ENCODE results near the gene THADA.

Gene THADA

GRCh38 chr2:43274721-43275120 is 321.1 kb downstream of the THADA start:
- POLR2A ChIA-PET = no interaction called here
- TF ChIP-seq ZNF488 (tag by site-specific recombination; IDR thresholded peaks at IDR 0.05) (no peak), ZNF311 (tag by site-specific recombination; IDR thresholded peaks at IDR 0.05; ENCODE audit: borderline replicate concordance) (no peak), ZNF658 (tag by site-specific recombination; IDR thresholded peaks at IDR 0.05) (no peak), ZNF639 (tag by site-specific recombination; IDR thresholded peaks at IDR 0.05) (no peak), ZNF529 (tag by site-specific recombination; IDR thresholded peaks at IDR 0.05; ENCODE audit: insufficient replicate concordance) (no peak), ZNF830 (tag by site-specific recombination; IDR thresholded peaks at IDR 0.05; ENCODE audit: low read depth) (no peak), ZNF670 (tag by site-specific recombination; IDR thresholded peaks at IDR 0.05; ENCODE audit: low read depth) (no peak)
- CTCF ChIA-PET = no interaction called here
- Histone ChIP-seq H3K9me3 (ENCODE audit: control insufficient read depth, insufficient read depth, low read depth, low read length) (no peaks in the 10 kb centered on the region), H3K4me3 (ENCODE audit: low read depth, low read length) (no peak overlapping the region), H3K4me1 (ENCODE audit: control insufficient read depth, insufficient read depth, low read length) (no peaks in the 10 kb centered on the region), H3K27ac (ENCODE audit: extremely low read depth, low read depth, low read length) (no peak overlapping the region), H3K36me3 (ENCODE audit: control insufficient read depth in 2 of 2, insufficient read depth in 1 of 2, low read length in 2 of 2) (peaks cover 0 to 4% of the 10 kb centered on the region in 2 experiments; a peak in 2 of 3 replicates)

GRCh38 chr2:43274055-43274454 is 321.8 kb downstream of the THADA start:
- CTCF ChIA-PET = interaction anchor here (0.6 kb wide), 1 partner anchor 472 kb away, joined by 3 read pairs; no protein-coding TSS in a partner anchor
- Histone ChIP-seq H3K4me3 (ENCODE audit: low read depth, low read length) (no peak overlapping the region), H3K4me1 (ENCODE audit: control insufficient read depth, insufficient read depth, low read length) (no peaks in the 10 kb centered on the region), H3K9me3 (ENCODE audit: control insufficient read depth, insufficient read depth, low read depth, low read length) (no peaks in the 10 kb centered on the region), H3K36me3 (ENCODE audit: control insufficient read depth in 2 of 2, insufficient read depth in 1 of 2, low read length in 2 of 2) (no peaks in the 10 kb centered on the region; a peak in 1 of 3 replicates), H3K27ac (ENCODE audit: extremely low read depth, low read depth, low read length) (no peak overlapping the region)
- POLR2A ChIA-PET = no interaction called here
- no peak for TF ChIP-seq ZNF660 (tag by site-specific recombination; IDR thresholded peaks at IDR 0.05)
- TF ChIP-seq ZNF394 (tag by site-specific recombination; IDR thresholded peaks at IDR 0.05; ENCODE audit: borderline replicate concordance) = no peak
- TF ChIP-seq ZNF138 (tag by site-specific recombination; IDR thresholded peaks at IDR 0.05; ENCODE audit: borderline replicate concordance) = no peak
- no peak for TF ChIP-seq SP3 (tag by site-specific recombination; IDR thresholded peaks at IDR 0.05)
- no peak for TF ChIP-seq SCRT1 (tag by site-specific recombination; IDR thresholded peaks at IDR 0.05; ENCODE audit: borderline replicate concordance)
- TF ChIP-seq ZBTB10 (tag by site-specific recombination; IDR thresholded peaks at IDR 0.05) = no peak
- no peak for TF ChIP-seq ZNF280C (tag by site-specific recombination; IDR thresholded peaks at IDR 0.05)
- TF ChIP-seq ZBTB21 (tag by site-specific recombination; IDR thresholded peaks at IDR 0.05) = no peak
- no peak for TF ChIP-seq ZBTB8A (tag by site-specific recombination; IDR thresholded peaks at IDR 0.05)
- no peak for TF ChIP-seq ZNF324 (tag by site-specific recombination; IDR thresholded peaks at IDR 0.05)

Measured in HEK293 (cell line).